Body of pancreas (tissue), 4 donors: ENCODE measurements around the gene CBS.
"Not testable (repeated sequence)": the region's sequence is repeated elsewhere in the genome, so short reads cannot be mapped to it uniquely, and the experiment has no call there.

ENCODE experiments used
- CTCF ChIP-seq, 7 experiments: fragments of 450-650 bp in 4 of 7; fragments of 200-600 bp in 3 of 7; sonication (generic) in 3 of 7; IDR thresholded peaks; one replicate each; pipeline ENCODE4 v1.5.1; 2016 to 2019; ENCODE audit warnings: antibody characterized with exemption in 7 of 7
- POLR2A ChIP-seq, 3 donors: fragments of 450-650 bp; IDR thresholded peaks; one replicate each; pipeline ENCODE4 v1.6.1; 2016; ENCODE audit warnings: antibody characterized with exemption in 3 of 3, mild to moderate bottlenecking in 2 of 3

DNA sequence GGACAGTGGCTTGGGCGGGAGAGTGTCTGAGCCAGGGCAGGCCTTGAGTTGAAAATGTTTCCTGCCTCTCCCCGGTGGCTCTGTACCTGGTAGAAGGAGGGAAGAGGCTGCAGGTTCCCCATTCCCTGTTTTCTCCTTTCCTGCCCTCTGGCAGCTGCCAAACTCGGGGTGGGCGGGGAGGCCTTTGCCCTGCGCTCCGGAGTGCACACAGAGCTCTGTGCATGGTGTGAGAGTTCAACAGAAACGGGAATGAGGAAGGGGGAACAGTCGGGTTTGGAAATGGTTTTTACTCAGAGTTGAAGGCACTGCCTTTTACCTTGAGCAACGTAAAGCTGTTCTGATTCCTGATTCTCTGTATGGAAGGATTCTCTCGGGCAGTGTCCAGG is 37.0 kb downstream of the CBS start:
- not testable (repeated sequence) for TF ChIP-seq POLR2A, CTCF (IDR thresholded peaks at IDR 0.05)
